Measurements from ENCODE around the gene NBPF10. TPM values are rescaled to one million over a fixed set of nuclear protein-coding genes. Genes with fewer than 3 reads are reported as not detected.
A peak's percentile ranks its signal among the peaks of the same experiment; 100 is the strongest.
"Not testable (repeated sequence)": the region's sequence is repeated elsewhere in the genome, so short reads cannot be mapped to it uniquely, and the experiment has no call there.

The NBPF10 gene
- total RNA-seq (2021; fragmentation: NEBNext Ultra II Directional; extraction: Animal tissue kit (Norgen Biotek cat#: 25700)), result 1 to 10 TPM; 2.1 to 2.9 (median 2.5) TPM
- long read RNA-seq, partial matches to known transcripts, result 17 of 24 reads
- long read RNA-seq, other reads (novel, unspliced or antisense), result 7 of 24 reads

GRCh38 chr1:146144465-146144864 lies at the start of gene NBPF10:
NBPF10 (minus strand) TSS chr1:146144804; CDS start chr1:146144769, 35 bp downstream.
- not testable (repeated sequence) for H3K9me3 Mint-ChIP-seq; H3K4me1 Mint-ChIP-seq (ENCODE audit: low read depth); H3K36me3 Mint-ChIP-seq (ENCODE audit: low read depth); H3K4me3 Mint-ChIP-seq; H3K27ac Mint-ChIP-seq; H3K27me3 Mint-ChIP-seq (ENCODE audit: insufficient read depth)
- peak; percentile 26 for DNase-seq
- TF ChIP-seq, protein P1, sequence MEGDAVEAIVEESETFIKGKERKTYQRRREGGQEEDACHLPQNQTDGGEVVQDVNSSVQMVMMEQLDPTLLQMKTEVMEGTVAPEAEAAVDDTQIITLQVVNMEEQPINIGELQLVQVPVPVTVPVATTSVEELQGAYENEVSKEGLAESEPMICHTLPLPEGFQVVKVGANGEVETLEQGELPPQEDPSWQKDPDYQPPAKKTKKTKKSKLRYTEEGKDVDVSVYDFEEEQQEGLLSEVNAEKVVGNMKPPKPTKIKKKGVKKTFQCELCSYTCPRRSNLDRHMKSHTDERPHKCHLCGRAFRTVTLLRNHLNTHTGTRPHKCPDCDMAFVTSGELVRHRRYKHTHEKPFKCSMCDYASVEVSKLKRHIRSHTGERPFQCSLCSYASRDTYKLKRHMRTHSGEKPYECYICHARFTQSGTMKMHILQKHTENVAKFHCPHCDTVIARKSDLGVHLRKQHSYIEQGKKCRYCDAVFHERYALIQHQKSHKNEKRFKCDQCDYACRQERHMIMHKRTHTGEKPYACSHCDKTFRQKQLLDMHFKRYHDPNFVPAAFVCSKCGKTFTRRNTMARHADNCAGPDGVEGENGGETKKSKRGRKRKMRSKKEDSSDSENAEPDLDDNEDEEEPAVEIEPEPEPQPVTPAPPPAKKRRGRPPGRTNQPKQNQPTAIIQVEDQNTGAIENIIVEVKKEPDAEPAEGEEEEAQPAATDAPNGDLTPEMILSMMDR (IDR thresholded peaks at IDR 0.05), result peak; percentile 63

DNA sequence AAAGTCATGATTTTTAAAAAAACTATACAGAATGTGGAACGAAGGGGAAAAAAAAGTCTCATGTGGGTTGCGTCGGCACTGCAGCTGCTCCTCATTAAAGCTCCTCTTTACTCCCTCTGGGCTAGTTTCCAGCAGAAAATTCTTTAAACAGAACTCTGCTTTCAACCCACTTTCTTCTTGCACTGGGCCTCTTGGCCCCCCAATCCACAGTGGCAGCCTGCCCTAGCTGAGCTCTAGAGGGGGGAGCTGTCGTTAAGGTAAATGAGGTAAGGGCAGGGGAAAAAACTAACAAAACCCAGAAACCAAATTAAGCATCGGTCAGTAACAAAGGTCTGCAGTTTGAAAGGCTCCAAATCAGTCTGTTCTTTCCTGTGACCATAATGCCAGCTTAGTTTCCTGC lies 29.9 kb upstream of the NBPF10 start:
- H3K4me1 Mint-ChIP-seq (ENCODE audit: low read depth); H3K4me3 Mint-ChIP-seq; H3K9me3 Mint-ChIP-seq; H3K36me3 Mint-ChIP-seq (ENCODE audit: low read depth); H3K27me3 Mint-ChIP-seq (ENCODE audit: insufficient read depth): not testable (repeated sequence)
- H3K27ac Mint-ChIP-seq, result peak overlapping the region; percentile 78
- peak; percentile 46 for DNase-seq

DNA sequence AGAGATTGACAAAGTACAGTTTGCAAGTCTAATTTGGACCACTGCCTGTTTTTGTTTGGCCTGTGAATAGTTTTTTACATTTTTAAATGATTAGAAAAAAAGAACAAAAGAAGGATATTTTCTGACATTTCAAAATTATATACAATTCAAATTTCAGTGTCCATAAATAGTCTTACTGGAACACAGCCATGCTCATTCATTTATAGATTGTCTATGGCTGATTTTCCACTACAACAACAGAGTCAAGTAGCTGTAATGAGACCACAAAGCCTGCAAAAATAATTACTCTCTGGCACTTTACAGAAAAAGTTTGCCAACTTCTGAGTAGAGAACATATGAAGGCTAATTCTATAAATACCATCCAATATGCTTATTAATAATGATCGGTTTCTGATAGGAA lies 23.1 kb upstream of the NBPF10 start:
- H3K9me3 Mint-ChIP-seq; H3K4me3 Mint-ChIP-seq; H3K4me1 Mint-ChIP-seq (ENCODE audit: low read depth); H3K27me3 Mint-ChIP-seq (ENCODE audit: insufficient read depth); DNase-seq; H3K27ac Mint-ChIP-seq; H3K36me3 Mint-ChIP-seq (ENCODE audit: low read depth): not testable (repeated sequence)

- not testable (repeated sequence) for DNase-seq; H3K4me3 Mint-ChIP-seq; H3K9me3 Mint-ChIP-seq; H3K4me1 Mint-ChIP-seq (ENCODE audit: low read depth); H3K36me3 Mint-ChIP-seq (ENCODE audit: low read depth); H3K27ac Mint-ChIP-seq; H3K27me3 Mint-ChIP-seq (ENCODE audit: insufficient read depth)
These were observed 22.7 kb upstream of the NBPF10 start for GRCh38 chr1:146167273-146167672.

Other genes with a start within 250 kb of the NBPF10 start
- 1 to 10 TPM in 4 of 6 experiments, under 1 TPM in 2; 0.78 to 1.3 (median 1.0) TPM for gene ITGA10, start 234.8 kb downstream of the NBPF10 start, total RNA-seq (2021; fragmentation: NEBNext Ultra II Directional; extraction: Animal tissue kit (Norgen Biotek cat#: 25700))
- 10 to 100 TPM; 30.3 to 41.1 (median 35.6) TPM for gene PEX11B, start 226.1 kb downstream of the NBPF10 start, total RNA-seq (2021; fragmentation: NEBNext Ultra II Directional; extraction: Animal tissue kit (Norgen Biotek cat#: 25700))
- gene RBM8A, start 217.3 kb downstream of the NBPF10 start, total RNA-seq (2021; fragmentation: NEBNext Ultra II Directional; extraction: Animal tissue kit (Norgen Biotek cat#: 25700)), result 100 to 1,000 TPM; 135 to 166 (median 157) TPM
- gene LIX1L, start 186.8 kb downstream of the NBPF10 start, total RNA-seq (2021; fragmentation: NEBNext Ultra II Directional; extraction: Animal tissue kit (Norgen Biotek cat#: 25700)), result 10 to 100 TPM; 51.0 to 59.6 (median 56.1) TPM
- 10 to 100 TPM in 3 of 6 experiments, 1 to 10 TPM in 3; 8.1 to 14.9 (median 10.2) TPM for gene ANKRD34A, start 180.2 kb downstream of the NBPF10 start, total RNA-seq (2021; fragmentation: NEBNext Ultra II Directional; extraction: Animal tissue kit (Norgen Biotek cat#: 25700))
- 10 to 100 TPM; 23.5 to 29.3 (median 26.2) TPM for gene POLR3GL, start 180.1 kb downstream of the NBPF10 start, total RNA-seq (2021; fragmentation: NEBNext Ultra II Directional; extraction: Animal tissue kit (Norgen Biotek cat#: 25700))
- gene TXNIP, start 148.2 kb downstream of the NBPF10 start, total RNA-seq (2021; fragmentation: NEBNext Ultra II Directional; extraction: Animal tissue kit (Norgen Biotek cat#: 25700)), result 10 to 100 TPM; 49.2 to 78.0 (median 59.5) TPM
- gene HJV, start 123.1 kb downstream of the NBPF10 start, total RNA-seq (2021; fragmentation: NEBNext Ultra II Directional; extraction: Animal tissue kit (Norgen Biotek cat#: 25700)), result not detected
- gene NOTCH2NLA, start 84.2 kb upstream of the NBPF10 start, total RNA-seq (2021; fragmentation: NEBNext Ultra II Directional; extraction: Animal tissue kit (Norgen Biotek cat#: 25700)), result 10 to 100 TPM; 33.7 to 38.7 (median 36.1) TPM